ENCODE data around the gene POT1. TPM values are rescaled to one million over a fixed set of nuclear protein-coding genes. Genes with fewer than 3 reads are reported as not detected.

POT1 gene
- total RNA-seq, 1 experiment from 2014 or later, result 20.2 TPM

DNA sequence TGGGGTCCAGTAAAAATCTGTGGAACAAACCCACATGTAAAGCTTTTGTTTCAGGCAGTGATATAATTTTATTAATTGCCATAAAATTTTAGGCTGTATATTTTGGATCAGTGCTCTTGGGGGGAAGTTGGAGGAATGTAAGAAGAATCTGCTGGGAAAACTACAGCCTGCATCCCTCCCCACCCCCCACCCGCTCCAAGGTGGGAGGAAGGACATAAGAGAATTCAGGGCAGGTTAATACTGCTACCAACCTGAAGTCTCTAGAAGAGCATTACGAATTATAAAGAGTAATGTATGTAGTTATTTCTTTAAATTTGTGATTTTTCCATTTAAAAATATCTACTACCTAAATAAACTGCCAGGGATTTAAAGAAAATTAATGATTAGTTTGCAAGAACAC is 116.9 kb downstream of the POT1 start:
- CTCF ChIA-PET, result no interaction called here
- Histone ChIP-seq H3K4me2 (ENCODE audit: low read length) (no peak overlapping the region), H3F3A (ENCODE audit: low read length, unreplicated experiment) (no peaks in the 10 kb centered on the region), H3K9me2 (replicated peaks; ENCODE audit: low read length) (no peaks in the 10 kb centered on the region), H3K4me1 (ENCODE audit: insufficient read depth, low read length) (no peaks in the 10 kb centered on the region), H3K9me3 (ENCODE audit: low read length) (no peaks in the 10 kb centered on the region), H3K27me3 (ENCODE audit: low read length) (no peaks in the 10 kb centered on the region), H2AFZ (ENCODE audit: low read length) (no peak overlapping the region), H3K36me3 (ENCODE audit: low read depth, low read length) (no peaks in the 10 kb centered on the region), H3K27ac (ENCODE audit: low read length) (no peak overlapping the region), H4K20me1 (ENCODE audit: low read length) (no peaks in the 10 kb centered on the region), H3K79me2 (ENCODE audit: low read length) (no peaks in the 10 kb centered on the region), H3K4me3 (ENCODE audit: low read length) (no peak overlapping the region), H3K9ac (ENCODE audit: low read length) (no peak overlapping the region)
- intact Hi-C loops (cut with micrococcal nuclease), result no loop called here
- TF ChIP-seq, protein P1, sequence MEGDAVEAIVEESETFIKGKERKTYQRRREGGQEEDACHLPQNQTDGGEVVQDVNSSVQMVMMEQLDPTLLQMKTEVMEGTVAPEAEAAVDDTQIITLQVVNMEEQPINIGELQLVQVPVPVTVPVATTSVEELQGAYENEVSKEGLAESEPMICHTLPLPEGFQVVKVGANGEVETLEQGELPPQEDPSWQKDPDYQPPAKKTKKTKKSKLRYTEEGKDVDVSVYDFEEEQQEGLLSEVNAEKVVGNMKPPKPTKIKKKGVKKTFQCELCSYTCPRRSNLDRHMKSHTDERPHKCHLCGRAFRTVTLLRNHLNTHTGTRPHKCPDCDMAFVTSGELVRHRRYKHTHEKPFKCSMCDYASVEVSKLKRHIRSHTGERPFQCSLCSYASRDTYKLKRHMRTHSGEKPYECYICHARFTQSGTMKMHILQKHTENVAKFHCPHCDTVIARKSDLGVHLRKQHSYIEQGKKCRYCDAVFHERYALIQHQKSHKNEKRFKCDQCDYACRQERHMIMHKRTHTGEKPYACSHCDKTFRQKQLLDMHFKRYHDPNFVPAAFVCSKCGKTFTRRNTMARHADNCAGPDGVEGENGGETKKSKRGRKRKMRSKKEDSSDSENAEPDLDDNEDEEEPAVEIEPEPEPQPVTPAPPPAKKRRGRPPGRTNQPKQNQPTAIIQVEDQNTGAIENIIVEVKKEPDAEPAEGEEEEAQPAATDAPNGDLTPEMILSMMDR (conservative IDR thresholded peaks at IDR 0.05; ENCODE audit: low read depth, low read length), result no peak
- no peak for TF ChIP-seq EZH2 (IDR thresholded peaks at IDR 0.05; ENCODE audit: low read length, unreplicated experiment)
- no peak for TF ChIP-seq EZH2phosphoT487 (IDR thresholded peaks at IDR 0.05; ENCODE audit: borderline replicate concordance, low read length)
- BruUV-seq (replicated peaks), result no TSS peak
- no peak for ATAC-seq
- DNase-seq, result no peak
- POLR2A ChIA-PET (ENCODE audit: unreplicated experiment), result no interaction called here

DNA sequence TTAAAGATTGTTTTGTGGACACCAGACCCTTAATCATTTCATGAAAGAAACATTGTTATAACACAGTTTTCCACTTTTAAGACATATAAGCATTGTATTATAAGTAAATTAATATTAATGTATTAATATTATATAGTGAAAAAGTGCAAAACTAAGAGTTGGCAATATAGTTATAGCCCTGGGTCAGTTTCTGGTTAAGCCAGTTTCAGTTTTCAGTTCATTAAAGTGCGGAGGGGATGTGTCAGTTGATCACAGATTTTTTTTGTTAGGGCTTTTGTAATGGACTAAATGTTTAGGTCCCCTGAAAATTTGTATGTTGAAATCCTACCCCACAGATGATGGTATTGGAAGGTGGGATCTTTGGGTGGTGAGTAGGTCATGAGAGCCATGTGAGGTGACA is 118.3 kb downstream of the POT1 start:
- intact Hi-C loops (cut with micrococcal nuclease), result no loop called here

DNA sequence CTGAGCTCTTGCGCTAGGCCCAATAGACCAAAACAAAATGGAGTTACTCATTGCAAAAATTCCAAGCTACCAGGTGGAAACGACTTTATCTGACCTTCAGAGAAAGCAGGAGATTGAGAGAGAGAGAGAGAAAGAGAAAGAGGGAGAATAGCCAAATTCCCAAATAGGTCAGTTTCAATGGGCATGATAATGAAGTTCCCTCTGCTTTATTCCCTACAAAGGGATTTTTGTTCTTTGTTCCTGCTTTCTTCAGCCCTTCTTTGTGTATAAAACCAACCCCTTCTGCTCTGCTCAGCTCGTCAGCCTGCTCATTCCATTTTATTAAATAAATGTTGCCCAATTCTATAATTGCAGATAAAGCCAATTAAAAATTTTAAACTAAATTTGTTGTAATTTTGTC is 119.0 kb downstream of the POT1 start:
- Histone ChIP-seq H3K9me3 (ENCODE audit: low read length) (no peaks in the 10 kb centered on the region), H3K4me1 (ENCODE audit: insufficient read depth, low read length) (no peaks in the 10 kb centered on the region), H4K20me1 (ENCODE audit: low read length) (no peaks in the 10 kb centered on the region), H3K27ac (ENCODE audit: low read length) (no peak overlapping the region), H3K27me3 (ENCODE audit: low read length) (no peaks in the 10 kb centered on the region), H3K79me2 (ENCODE audit: low read length) (no peaks in the 10 kb centered on the region), H3K4me2 (ENCODE audit: low read length) (no peak overlapping the region), H2AFZ (ENCODE audit: low read length) (no peak overlapping the region), H3K9ac (ENCODE audit: low read length) (no peak overlapping the region), H3F3A (ENCODE audit: low read length, unreplicated experiment) (no peaks in the 10 kb centered on the region), H3K4me3 (ENCODE audit: low read length) (no peak overlapping the region), H3K36me3 (ENCODE audit: low read depth, low read length) (no peaks in the 10 kb centered on the region), H3K9me2 (replicated peaks; ENCODE audit: low read length) (no peaks in the 10 kb centered on the region)
- TF ChIP-seq EZH2 (IDR thresholded peaks at IDR 0.05; ENCODE audit: low read length, unreplicated experiment) (no peak), EZH2phosphoT487 (IDR thresholded peaks at IDR 0.05; ENCODE audit: borderline replicate concordance, low read length) (no peak)
- TF ChIP-seq, protein P1 (conservative IDR thresholded peaks at IDR 0.05; ENCODE audit: low read depth, low read length), result no peak
- ChIA-PET CTCF (no interaction called here), POLR2A (ENCODE audit: unreplicated experiment) (no interaction called here)
- ATAC-seq (no peak), DNase-seq (no peak)
- intact Hi-C loops (cut with micrococcal nuclease), result no loop called here
- BruUV-seq (replicated peaks), result no TSS peak

More for the DNA sequence above, 118.3 kb downstream of the POT1 start:
- TF ChIP-seq EZH2 (IDR thresholded peaks at IDR 0.05; ENCODE audit: low read length, unreplicated experiment), result no peak
- TF ChIP-seq, protein P1 (conservative IDR thresholded peaks at IDR 0.05; ENCODE audit: low read depth, low read length), result no peak
- TF ChIP-seq EZH2phosphoT487 (IDR thresholded peaks at IDR 0.05; ENCODE audit: borderline replicate concordance, low read length), result no peak
- H3K4me1 ChIP-seq (ENCODE audit: insufficient read depth, low read length), result no peaks in the 10 kb centered on the region
- H3K9ac ChIP-seq (ENCODE audit: low read length), result no peak overlapping the region
- BruUV-seq (replicated peaks), result no TSS peak
- no peaks in the 10 kb centered on the region for H3K79me2 ChIP-seq (ENCODE audit: low read length)
- DNase-seq (no peak), ATAC-seq (no peak)
- H3K27me3 ChIP-seq (ENCODE audit: low read length), result no peaks in the 10 kb centered on the region
- CTCF ChIA-PET, result no interaction called here
- H4K20me1 ChIP-seq (ENCODE audit: low read length), result no peaks in the 10 kb centered on the region
- no peak overlapping the region for H3K4me3 ChIP-seq (ENCODE audit: low read length)
- H3K9me3 ChIP-seq (ENCODE audit: low read length), result no peaks in the 10 kb centered on the region
- H3K27ac ChIP-seq (ENCODE audit: low read length), result no peak overlapping the region
- no peaks in the 10 kb centered on the region for H3F3A ChIP-seq (ENCODE audit: low read length, unreplicated experiment)
- no peak overlapping the region for H2AFZ ChIP-seq (ENCODE audit: low read length)
- H3K36me3 ChIP-seq (ENCODE audit: low read depth, low read length), result no peaks in the 10 kb centered on the region
- POLR2A ChIA-PET (ENCODE audit: unreplicated experiment), result no interaction called here
- H3K4me2 ChIP-seq (ENCODE audit: low read length), result no peak overlapping the region
- no peaks in the 10 kb centered on the region for H3K9me2 ChIP-seq (replicated peaks; ENCODE audit: low read length)
